ENCODE data around the gene UBXN10.

DNA sequence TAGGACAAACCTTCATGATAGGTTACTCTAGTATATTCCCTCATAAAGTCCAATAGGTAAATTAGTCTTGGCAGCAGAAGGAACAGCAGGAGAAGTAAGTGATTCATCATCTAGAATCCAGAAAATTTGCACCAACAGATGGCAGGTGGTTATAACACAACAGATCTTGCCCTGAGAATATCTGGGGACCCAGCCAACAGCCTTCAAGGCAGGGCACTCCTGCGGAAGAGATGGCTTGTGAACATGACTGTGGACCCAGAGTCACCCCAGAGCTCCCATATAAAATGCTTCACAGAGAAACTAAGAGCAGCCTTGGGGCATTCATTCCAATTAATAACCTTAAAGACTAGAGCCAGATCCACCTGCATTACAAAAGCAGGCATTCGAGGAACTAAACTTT, 8.3 kb downstream of the UBXN10 start:
- TF ChIP-seq, protein P1, sequence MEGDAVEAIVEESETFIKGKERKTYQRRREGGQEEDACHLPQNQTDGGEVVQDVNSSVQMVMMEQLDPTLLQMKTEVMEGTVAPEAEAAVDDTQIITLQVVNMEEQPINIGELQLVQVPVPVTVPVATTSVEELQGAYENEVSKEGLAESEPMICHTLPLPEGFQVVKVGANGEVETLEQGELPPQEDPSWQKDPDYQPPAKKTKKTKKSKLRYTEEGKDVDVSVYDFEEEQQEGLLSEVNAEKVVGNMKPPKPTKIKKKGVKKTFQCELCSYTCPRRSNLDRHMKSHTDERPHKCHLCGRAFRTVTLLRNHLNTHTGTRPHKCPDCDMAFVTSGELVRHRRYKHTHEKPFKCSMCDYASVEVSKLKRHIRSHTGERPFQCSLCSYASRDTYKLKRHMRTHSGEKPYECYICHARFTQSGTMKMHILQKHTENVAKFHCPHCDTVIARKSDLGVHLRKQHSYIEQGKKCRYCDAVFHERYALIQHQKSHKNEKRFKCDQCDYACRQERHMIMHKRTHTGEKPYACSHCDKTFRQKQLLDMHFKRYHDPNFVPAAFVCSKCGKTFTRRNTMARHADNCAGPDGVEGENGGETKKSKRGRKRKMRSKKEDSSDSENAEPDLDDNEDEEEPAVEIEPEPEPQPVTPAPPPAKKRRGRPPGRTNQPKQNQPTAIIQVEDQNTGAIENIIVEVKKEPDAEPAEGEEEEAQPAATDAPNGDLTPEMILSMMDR (IDR thresholded peaks at IDR 0.05), result no peak
- no peak for TF ChIP-seq EP300 (IDR thresholded peaks at IDR 0.05)
- no peak for TF ChIP-seq POLR2AphosphoS5 (IDR thresholded peaks at IDR 0.05)
